Body of pancreas (tissue), 4 donors: Measurements from ENCODE around the gene HNF1A. TPM values are rescaled to one million over a fixed set of nuclear protein-coding genes. Genes with fewer than 3 reads are reported as not detected.

ENCODE experiments used
- ATAC-seq: fragments of 150-250 bp; one replicate; pipeline ENCODE4 v1.9.1; 2016
- DNase-seq, 4 donors: peaks; one replicate each; pipeline ENCODE4 v3.0.0-alpha.2; 2019
- H3K27ac ChIP-seq, 4 donors: fragments of 200-600 bp; sonication (generic); 1 replicate in 3 of 4; 2 replicates in 1 of 4; pipeline versions ENCODE4 v1.5.1 to v1.6.1; 2016 to 2019; ENCODE audit warnings: mild to moderate bottlenecking in 1 of 4, mixed read lengths in 1 of 4, moderate library complexity in 1 of 4
- H3K27me3 ChIP-seq, 2 donors: fragments of 200-600 bp; sonication (generic); one replicate each; pipeline ENCODE4 v1.6.0; 2016; ENCODE audit warnings: mild to moderate bottlenecking in 1 of 2
- H3K36me3 ChIP-seq, 2 donors: fragments of 200-600 bp; sonication (generic); replicated peaks in 1 of 2; 2 replicates each; pipeline ENCODE4 v1.5.1; 2016; ENCODE audit warnings: low read depth in 2 of 2; ENCODE audit not compliant: insufficient read depth in 1 of 2
- H3K4me1 ChIP-seq: fragments of 200-600 bp; sonication (generic); one replicate; pipeline ENCODE4 v1.6.0; 2016
- H3K4me3 ChIP-seq, 2 donors: fragments of 200-600 bp; sonication (generic); 1 replicate in 1 of 2; 2 replicates in 1 of 2; pipeline ENCODE4 v1.5.1; 2016 to 2019
- H3K9me3 ChIP-seq, 3 donors: fragments of 200-600 bp; sonication (generic); 1 replicate in 2 of 3; 2 replicates in 1 of 3; pipeline ENCODE4 v1.5.1; 2016
- CTCF ChIP-seq, 7 experiments: fragments of 450-650 bp in 4 of 7; fragments of 200-600 bp in 3 of 7; sonication (generic) in 3 of 7; IDR thresholded peaks; one replicate each; pipeline ENCODE4 v1.5.1; 2016 to 2019; ENCODE audit warnings: antibody characterized with exemption in 7 of 7
- POLR2A ChIP-seq, 3 donors: fragments of 450-650 bp; IDR thresholded peaks; one replicate each; pipeline ENCODE4 v1.6.1; 2016; ENCODE audit warnings: antibody characterized with exemption in 3 of 3, mild to moderate bottlenecking in 2 of 3
- WGBS, 2 donors: methylation state at CpG; one replicate each; pipeline ENCODE4 v1.1.5; 2017; 5-methylcytosine and 5-hydroxymethylcytosine counted together
- intact Hi-C: fragments of 100-400 bp; cut with DNase I; formaldehyde crosslinking; loops from one replicate; pipeline ENCODE4 v1.15.1; 2023
- total RNA-seq, 2 donors: library from RNA; depleted of rRNA; stranded (reverse); fragments of >200 nt; gene quantifications; one replicate each; pipeline ENCODE4 v1.1.0, GENCODE V29; 2016

HNF1A gene
- total RNA-seq, 2 donors from 2014 or later: 11.9 to 13.2 TPM

- intact Hi-C loops: no loop called here
- WGBS, 2 donors: 52 to 57% methylated on average over 8 of the region's 8 CpGs
Measured at GRCh38 chr12:121023799-121024198, 45.5 kb downstream of the HNF1A start.

GRCh38 chr12:121025442-121026226, 47.3 kb downstream of the HNF1A start:
- DNase-seq (no peak), ATAC-seq (no peak)
- Histone ChIP-seq H3K27ac (no peak overlapping the region), H3K4me3 (no peak overlapping the region), H3K4me1 (peaks cover 10% of the 10 kb centered on the region), H3K9me3 (no peaks in the 10 kb centered on the region), H3K27me3 (no peaks in the 10 kb centered on the region), H3K36me3 (no peaks in the 10 kb centered on the region)
- 80 to 86% methylated on average over 11 of the region's 11 CpGs for WGBS, 2 donors
- TF ChIP-seq POLR2A (IDR thresholded peaks at IDR 0.05): no peak
- TF ChIP-seq CTCF (IDR thresholded peaks at IDR 0.05): no peak
- intact Hi-C loops: no loop called here

More at GRCh38 chr12:121023799-121024198, 45.5 kb downstream of the HNF1A start:
- no peak for DNase-seq
- H3K4me1 ChIP-seq: peaks cover 10% of the 10 kb centered on the region
- TF ChIP-seq POLR2A (IDR thresholded peaks at IDR 0.05) (no peak), CTCF (IDR thresholded peaks at IDR 0.05) (no peak)
- no peak for ATAC-seq
- no peaks in the 10 kb centered on the region for H3K36me3 ChIP-seq
- no peaks in the 10 kb centered on the region for H3K27me3 ChIP-seq
- H3K4me3 ChIP-seq: no peak overlapping the region
- no peak overlapping the region for H3K27ac ChIP-seq
- H3K9me3 ChIP-seq: no peaks in the 10 kb centered on the region

- DNase-seq: no peak
- Histone ChIP-seq H3K4me1 (peaks cover 9% of the 10 kb centered on the region), H3K27me3 (no peaks in the 10 kb centered on the region), H3K36me3 (no peaks in the 10 kb centered on the region), H3K27ac (no peak overlapping the region), H3K4me3 (no peak overlapping the region), H3K9me3 (no peaks in the 10 kb centered on the region)
- intact Hi-C loops: no loop called here
- no peak for ATAC-seq
- WGBS, 2 donors: 84 to 87% methylated on average over 10 of the region's 10 CpGs
- TF ChIP-seq CTCF (IDR thresholded peaks at IDR 0.05) (no peak), POLR2A (IDR thresholded peaks at IDR 0.05) (no peak)
Measured at GRCh38 chr12:121026274-121027045, 48.1 kb downstream of the HNF1A start.

- no peak overlapping the region for H3K27ac ChIP-seq
- H3K27me3 ChIP-seq: no peaks in the 10 kb centered on the region
- no peak for DNase-seq
- no peak overlapping the region for H3K4me3 ChIP-seq
- ATAC-seq: no peak
- WGBS, 2 donors: 72 to 78% methylated on average over 10 of the region's 10 CpGs
- no peak for TF ChIP-seq CTCF (IDR thresholded peaks at IDR 0.05)
- TF ChIP-seq POLR2A (IDR thresholded peaks at IDR 0.05): no peak
- no peaks in the 10 kb centered on the region for H3K36me3 ChIP-seq
- no peaks in the 10 kb centered on the region for H3K4me1 ChIP-seq
- H3K9me3 ChIP-seq: no peaks in the 10 kb centered on the region
- intact Hi-C loops: no loop called here
Measured at GRCh38 chr12:121030576-121031212, 52.4 kb downstream of the HNF1A start.
